ENCODE results near the gene CAST. TPM values are rescaled to one million over a fixed set of nuclear protein-coding genes. Genes with fewer than 3 reads are reported as not detected.
"Not testable (repeated sequence)": the region's sequence is repeated elsewhere in the genome, so short reads cannot be mapped to it uniquely, and the experiment has no call there.

Gene CAST
- total RNA-seq, 2 donors from 2014 or later, result 399 TPM

DNA sequence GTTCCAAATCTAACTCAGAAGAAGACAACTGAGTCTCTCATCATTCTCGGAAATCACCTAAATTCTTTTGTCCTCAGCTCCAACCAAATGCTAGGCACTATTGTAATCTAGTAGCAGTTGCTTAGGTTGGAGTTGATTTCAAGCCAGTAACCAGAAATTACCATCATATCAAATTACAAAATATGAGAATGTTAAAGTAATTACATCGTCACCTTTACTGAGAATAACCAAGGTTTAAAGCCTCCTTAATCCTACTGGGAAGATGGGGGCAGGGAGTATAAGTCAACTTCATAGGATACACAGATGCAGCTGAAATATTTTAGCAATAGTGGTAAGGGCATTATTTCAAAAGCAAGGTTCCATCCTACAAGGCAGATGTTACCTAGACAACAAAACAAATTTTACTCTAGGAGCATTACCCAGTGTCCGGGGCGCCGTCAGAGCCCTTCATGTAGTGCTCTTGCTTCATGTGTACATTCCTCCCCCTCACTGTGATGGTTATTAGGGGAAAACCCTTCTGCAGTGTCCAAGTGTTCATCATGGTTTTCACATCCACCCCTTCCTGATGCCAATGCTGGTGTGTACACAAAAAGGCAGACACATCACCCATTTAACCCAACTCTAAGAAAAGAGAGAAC is 126.1 kb downstream of the CAST start:
- intact Hi-C loops (cut with DNase I, micrococcal nuclease), result no loop called here
- ATAC-seq, result no peak
- DNase-seq, result no peak

DNA sequence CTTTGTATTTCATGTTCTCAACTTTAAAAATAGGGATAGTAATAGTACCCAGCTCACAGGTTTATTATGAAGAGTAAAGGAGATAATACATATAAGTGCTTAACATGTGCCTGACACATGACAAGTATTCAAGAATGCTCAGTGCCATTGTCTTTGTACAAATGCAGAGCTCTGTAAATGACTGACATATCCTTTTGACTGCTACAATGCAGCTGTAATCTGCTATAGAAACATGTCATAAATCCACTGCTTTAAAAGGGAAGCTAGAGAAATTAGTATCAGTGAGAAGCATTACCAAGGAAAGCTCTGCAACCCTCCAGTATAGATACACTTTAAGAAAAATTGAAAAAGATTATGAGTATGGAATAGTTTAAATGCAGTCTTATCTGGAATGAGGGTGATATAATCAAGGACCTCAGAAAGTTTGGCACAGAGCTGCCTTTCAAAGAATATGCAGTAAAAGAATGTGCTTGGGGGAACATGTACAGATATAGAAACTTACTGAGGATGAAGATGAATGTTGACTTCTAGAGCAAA is 127.7 kb downstream of the CAST start:
- ATAC-seq, result peak; percentile 31
- intact Hi-C loops (cut with DNase I, micrococcal nuclease), result no loop called here

DNA sequence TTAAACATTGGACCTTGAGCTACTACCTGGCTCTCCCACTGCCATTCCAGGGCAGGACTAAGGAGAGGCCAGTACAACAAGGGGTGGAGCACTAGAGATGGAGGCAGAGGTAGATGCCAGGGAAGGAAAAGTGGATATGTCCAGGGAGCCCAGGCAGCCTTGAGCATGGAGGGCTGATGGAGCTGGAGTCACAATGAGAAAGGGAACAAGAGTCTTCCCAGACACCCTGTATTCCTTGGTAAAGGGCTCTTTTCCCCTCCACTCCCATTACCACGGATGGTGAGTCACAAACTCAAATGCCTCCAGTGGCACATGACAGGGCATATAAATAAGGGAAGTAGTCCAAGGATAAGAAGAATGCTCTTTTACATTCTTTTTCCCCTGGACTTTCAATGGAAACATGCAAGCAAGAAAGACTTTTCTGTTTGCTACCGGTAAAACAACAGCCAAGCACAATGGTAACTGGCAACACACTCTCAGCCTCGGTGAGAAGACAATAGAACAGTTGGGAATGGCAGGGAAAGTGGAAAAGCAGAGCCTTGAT is 128.9 kb downstream of the CAST start:
- peak; percentile 87 for ATAC-seq
- no peak for DNase-seq

More for the DNA sequence above, 127.7 kb downstream of the CAST start:
- DNase-seq, result no peak

DNA sequence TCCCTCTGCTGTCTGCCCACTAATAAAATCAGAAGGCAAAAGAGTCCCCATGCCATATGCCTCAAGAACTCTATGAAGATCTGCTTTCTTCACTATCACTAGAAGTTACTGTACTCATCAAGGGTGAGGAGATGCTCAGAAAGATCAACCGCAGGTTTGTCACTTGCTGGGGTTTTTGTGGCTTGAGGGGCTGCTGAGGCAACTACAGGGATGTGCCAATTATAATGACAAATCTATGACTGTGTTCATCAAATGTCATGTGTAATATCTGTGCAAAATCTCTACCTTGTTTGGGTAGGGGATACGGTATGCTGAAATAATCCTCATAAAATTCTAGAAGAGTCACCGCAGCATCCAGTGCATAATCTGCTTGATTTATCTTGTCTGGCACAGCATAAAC is 132.6 kb downstream of the CAST start:
- intact Hi-C loops (cut with DNase I, micrococcal nuclease), result no loop called here
- DNase-seq (no peak), ATAC-seq (no peak)

More for the DNA sequence above, 128.9 kb downstream of the CAST start:
- intact Hi-C loops (cut with DNase I, micrococcal nuclease), result no loop called here

DNA sequence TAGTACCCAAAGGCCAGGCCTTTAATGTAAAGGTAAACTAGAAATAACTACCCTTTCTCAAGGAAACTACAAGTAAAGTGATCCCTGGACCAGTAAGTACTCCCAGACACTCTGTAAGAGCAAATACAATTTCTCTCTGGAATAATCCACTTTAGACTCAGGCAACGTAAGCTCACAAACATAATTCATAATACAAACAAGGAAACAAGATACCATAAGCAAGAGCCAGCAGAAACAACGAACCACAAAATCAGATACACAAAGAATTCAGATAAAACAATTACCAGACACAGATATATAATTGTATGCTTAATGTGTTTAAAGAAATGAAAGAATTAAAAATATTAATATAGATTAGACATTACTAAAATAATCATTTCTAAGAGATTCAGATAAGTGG is 133.4 kb downstream of the CAST start:
- ATAC-seq (no peak), DNase-seq (no peak)
- intact Hi-C loops (cut with DNase I, micrococcal nuclease), result no loop called here

DNA sequence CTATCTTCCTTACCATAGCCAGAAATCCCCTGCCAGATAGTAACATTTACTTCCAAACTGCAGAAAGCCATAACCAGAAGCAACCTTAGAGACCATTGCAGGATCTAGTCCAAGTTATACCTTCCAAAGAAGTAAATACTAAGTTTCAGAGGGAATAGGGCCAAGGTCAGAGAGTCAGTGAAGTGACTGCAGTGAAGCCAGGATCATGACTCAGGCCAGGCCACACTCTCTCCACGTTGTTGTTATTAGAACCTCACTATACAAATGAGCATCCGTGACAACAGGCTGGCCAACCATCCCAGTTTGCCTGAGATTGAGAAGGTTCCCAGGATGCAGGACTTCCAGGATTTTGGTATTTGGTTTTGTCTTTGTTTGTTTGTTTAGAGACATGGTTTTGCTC is 134.3 kb downstream of the CAST start:
- intact Hi-C loops (cut with DNase I, micrococcal nuclease), result no loop called here
- DNase-seq (no peak), ATAC-seq (no peak)

DNA sequence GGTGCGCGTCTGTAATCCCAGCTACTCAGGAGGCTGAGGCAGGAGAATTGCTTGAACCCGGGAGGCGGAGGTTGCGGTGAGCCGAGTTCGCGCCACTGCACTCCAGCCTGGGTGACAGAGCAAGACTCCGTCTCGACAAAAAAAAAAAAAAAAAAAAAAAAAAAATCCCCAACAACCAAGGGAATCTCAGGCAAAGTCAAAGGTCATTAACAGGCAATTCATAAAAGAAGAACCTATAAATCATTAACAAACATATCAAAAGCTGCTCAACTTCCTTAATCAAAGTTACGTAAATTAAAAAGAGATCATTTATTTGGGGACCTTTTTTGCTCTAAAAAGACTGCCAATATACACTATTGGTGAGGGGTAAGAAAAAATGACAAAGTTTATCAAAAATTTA is 139.5 kb downstream of the CAST start:
- peak; percentile 39 for ATAC-seq
- intact Hi-C loops (cut with DNase I, micrococcal nuclease); DNase-seq: not testable (repeated sequence)

DNA sequence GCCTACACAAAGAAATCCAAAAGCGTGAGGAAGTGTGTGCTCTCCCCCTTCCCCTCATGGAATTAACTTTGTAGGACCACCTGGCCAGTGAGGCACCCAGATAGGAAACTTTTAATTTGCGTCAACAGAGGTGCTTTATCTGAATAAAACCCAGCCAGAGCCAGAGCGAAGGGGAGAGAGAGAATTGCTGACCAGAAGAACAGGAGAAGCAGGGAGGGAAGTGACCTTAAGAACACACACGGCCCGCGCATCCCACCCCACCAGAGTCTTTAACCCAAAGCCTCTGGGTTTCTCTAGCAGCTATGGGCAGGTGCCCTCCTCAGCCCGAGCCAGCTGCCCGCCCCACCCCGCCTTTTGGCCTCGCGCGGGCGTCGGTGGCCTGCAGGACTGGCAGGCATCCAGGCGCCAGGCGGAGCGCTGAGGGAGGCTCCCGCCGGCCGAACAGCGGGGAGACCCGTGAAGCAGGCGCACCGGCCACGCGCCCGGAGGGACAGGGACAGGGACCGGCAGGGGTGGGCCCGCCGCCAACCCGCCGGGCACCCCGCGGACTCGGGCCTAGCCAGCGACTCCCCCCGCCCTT is 145.0 kb downstream of the CAST start:
- intact Hi-C loops (cut with DNase I, micrococcal nuclease), result no loop called here
- DNase-seq (peak; percentile 80 to 88), ATAC-seq (peak; percentile 77)

DNA sequence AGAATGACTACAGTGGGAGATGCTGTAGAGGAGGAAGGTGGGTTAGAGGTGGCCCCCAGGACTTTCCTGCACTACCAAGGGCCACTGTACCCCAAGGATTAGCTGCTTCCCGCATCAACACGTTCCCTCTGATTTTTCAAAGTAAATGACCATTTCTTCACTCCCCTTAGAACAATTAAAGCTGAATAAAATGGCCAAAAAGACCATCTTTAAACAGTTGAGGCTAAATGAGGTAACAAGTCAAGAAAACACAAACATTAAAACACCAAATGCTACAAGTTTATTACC is 146.3 kb downstream of the CAST start:
- no peak for ATAC-seq
- intact Hi-C loops (cut with DNase I, micrococcal nuclease), result no loop called here
- no peak for DNase-seq

DNA sequence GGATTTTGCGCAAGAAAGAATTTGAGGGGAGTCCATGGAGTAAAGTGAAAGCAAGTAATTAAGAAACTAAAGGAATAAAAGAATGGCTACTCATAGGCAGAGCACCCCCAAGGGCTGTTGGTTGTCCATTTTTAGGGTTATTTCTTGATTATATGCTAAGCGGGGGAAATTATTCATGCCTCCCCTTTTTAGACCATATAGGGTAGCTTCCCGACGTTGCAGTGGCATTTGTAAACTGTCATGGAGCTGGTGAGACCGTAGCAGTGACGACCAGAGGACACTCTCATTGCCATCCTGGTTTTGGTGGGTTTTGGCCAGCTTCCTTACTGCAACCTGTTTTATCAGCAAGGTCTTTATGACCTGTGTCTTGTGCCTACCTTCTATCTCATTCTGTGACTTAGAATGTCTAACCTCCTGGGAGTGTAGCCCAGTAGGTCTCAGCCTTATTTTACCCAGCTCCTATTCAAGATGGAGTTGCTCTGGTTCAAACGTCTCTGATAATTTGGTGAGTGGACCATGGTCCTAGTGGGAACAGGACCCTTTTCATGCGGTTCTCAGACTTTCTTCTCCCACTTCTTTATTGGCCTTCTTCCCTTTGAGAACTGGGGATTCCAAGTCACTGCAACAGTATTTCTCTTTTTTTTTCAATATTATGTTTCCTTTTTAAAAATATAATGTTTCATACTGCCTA is 146.8 kb downstream of the CAST start:
- ATAC-seq, result no peak
- no peak for DNase-seq
- intact Hi-C loops (cut with DNase I, micrococcal nuclease), result no loop called here

DNA sequence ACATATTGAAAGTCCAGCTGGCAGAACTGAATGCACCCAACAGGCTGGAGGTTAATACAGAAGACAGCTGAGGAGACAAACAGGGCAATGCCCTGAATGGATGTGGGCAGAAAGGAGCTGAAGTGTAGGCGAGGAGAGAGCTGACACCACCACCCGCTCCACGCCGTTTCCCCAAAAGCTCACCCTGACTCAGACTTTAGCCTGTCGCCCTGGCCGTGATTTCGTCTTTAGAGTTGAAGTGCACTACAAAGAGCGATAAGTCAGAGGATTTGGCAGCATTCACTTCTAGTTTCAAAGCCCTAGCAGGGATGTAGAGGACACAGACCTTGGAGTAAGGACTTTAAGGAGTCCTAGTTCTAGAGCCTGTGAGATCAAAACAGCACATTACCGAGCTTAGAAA is 147.7 kb downstream of the CAST start:
- DNase-seq (no peak), ATAC-seq (no peak)
- intact Hi-C loops (cut with DNase I, micrococcal nuclease), result no loop called here

DNA sequence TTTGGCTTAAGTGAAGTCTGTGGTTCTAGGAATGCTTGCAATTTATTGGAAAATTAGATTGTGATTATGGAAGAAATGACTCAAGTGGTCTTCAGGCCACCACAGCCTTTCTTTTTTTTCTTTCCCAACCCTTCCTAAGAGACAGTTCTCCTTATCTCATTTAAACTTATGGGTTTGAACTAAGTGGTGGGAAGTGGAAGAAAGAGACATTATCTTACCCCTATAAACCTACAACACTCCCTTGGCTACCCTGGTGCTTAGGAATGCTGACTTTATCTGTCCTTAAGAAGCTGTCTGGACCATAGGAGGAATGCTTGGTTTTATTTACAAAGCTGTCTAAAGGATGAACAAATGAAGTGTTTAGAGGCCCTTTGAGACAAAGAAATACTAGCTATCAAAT is 150.7 kb downstream of the CAST start:
- ATAC-seq, result no peak
- intact Hi-C loops (cut with DNase I, micrococcal nuclease), result no loop called here
- DNase-seq, result no peak

DNA sequence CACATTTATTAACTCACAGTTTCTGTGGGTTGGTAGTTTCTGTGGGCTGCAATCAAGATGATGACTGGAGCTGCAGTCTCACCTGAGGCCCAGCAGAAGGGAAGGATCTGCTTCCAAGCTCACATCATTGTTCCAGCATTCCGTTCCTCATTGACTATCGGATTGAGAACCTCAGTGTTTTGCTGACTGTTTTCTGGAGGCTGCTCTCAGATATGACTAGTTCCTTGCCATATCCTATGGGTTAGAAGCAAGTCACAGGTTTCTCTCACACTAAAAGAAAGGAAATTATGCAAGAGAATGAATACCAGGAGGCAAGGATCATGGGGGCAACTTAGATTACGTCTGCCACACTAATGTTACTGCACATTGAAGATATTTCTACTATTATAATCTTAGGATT is 151.9 kb downstream of the CAST start:
- intact Hi-C loops (cut with DNase I, micrococcal nuclease), result no loop called here
- no peak for ATAC-seq
- no peak for DNase-seq

DNA sequence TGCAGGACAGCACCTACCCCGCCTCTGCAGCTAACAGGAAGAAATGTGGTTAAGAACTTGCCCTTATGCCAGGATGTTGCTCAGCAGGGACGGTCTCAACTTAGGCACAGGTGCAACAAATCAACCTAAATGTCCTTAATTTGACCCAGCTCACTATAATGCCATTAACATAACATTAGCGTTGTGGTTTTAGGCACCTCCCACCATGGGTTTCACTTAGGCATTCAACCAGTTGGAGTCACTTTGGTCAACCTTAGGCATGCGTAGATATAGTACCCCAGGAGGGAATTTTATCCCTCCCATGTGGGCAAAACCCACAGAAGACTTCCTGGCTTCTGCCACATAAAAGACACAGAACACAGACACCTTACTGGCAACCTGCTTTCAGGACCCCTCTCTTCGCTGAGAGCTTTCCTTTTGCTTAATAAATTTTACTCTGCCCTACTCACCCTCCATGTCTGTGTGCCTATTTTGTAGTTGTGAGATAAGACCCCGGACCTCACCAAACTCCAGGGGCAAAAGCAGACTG is 154.3 kb downstream of the CAST start:
- ATAC-seq, result peak; percentile 24
- DNase-seq, result no peak
- intact Hi-C loops (cut with DNase I, micrococcal nuclease), result no loop called here

DNA sequence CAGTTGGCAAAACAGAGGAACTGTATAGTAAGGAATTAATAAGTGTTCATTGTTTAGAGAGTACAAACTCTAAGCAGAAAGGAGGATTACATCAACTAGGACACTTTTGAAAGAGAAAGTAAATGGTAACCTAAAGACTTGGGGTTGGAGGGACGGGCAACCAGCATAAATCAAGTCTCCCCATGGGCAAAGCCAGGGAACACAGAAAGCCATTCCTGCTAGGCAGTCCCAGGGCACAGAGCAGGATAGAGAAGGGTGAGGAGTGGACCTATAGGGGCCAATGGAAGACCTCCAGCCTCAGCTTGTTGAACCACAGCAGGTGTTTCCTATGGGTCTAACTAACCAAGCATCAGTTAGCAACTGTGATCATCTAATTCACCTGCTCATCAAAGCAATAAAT is 154.8 kb downstream of the CAST start:
- intact Hi-C loops (cut with DNase I, micrococcal nuclease), result no loop called here
- DNase-seq, result no peak
- ATAC-seq, result no peak

DNA sequence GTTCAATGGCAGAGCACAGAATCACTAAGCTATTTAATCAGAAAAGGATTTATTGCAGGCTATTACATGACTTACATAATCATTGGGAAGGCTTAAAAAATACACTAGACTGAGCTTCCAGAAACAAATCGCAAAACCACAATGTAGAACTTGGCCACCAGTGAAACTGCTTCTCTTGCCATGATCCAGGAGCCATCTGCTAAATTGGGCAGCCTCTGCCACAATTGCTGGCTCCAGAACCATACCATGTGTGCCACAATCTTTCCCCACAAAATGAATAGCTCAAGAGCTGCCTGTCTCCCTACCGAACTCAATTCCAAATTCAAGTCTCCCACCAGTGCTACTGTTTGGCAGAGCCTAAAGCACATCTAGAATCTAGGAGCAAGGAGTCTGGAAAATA is 155.3 kb downstream of the CAST start:
- ATAC-seq (no peak), DNase-seq (no peak)
- intact Hi-C loops (cut with DNase I, micrococcal nuclease), result no loop called here

DNA sequence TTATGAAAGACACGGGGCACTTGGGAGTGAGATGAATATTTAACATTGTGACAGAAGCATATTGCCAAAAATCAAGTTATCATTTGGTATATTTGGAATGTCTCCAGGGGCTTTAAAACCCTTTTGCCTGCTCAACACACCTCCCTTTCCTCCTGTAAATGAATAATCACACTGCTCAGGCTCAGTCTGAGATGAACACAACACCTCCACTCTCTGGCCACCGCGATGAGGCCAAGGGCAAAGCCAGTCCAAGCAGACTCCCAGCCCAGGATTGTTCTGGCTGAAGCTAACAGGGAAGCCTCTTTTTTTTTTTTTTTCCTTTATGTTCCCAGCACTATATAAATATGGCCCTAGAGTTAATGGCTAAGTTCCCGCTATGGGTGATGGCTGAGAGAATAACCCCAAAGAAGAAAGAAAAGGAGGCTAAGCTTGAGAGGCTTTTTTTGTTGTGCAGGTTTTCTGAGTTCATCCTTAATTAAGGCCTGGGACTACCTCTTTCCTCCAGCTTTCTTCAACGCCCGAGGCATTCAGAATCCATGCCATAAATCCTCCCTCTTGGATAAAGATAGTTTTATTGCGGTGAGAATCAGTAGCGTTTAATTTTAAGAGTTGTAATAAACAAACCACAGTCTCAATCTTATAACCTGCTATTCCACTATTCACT is 156.1 kb downstream of the CAST start:
- no peak for DNase-seq
- peak; percentile 35 for ATAC-seq
- intact Hi-C loops (cut with DNase I, micrococcal nuclease), result no loop called here

DNA sequence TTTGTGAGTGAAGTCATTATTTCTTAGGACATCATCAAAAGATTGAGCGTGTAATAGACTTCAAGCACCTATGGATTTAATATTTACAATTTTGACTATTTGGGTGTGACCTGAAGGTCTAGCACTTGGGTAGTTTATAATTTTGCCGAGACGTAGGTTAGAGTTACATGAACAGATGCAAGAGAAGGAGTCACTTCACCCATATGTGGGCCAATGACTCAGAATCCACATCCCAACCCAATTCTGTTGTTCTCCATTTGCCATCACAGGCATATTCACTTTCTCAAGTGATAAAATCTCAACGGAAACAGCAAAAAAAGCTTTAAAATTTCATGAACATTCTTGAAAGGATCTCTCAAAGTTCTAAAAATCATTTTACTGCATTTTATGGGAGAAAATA is 157.6 kb downstream of the CAST start:
- ATAC-seq, result no peak
- intact Hi-C loops (cut with DNase I, micrococcal nuclease), result no loop called here
- DNase-seq, result no peak

DNA sequence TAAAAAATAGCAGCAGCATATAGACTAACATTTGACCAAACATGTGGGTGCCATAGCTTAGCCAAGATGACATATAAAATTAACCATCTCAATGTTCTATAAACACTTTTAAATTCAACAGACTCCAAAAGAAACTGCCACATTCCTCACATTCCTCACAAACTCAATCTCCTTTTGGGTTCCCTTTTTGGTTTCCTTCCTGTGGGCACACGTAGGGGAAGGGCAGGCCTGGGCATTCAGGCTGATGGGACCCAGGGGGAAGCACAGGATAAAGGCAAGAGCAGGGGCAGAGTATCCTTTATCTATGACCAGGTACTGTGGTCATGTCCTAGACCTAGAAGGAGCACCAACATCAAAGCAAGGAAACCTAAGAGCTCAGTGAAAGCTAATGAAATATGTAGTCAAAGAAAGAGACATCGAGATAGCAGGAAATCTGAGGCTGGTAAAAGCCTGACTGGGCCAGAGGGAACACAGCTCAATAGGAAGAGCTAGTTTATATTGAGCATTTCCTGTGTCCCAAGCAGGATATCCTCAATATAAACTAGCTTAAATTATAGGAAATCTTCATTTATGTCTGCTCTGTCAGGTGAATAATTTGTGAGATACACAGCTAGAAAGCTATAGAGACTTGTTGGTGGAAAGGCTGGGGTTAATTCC is 159.2 kb downstream of the CAST start:
- DNase-seq (no peak), ATAC-seq (no peak)
- intact Hi-C loops (cut with DNase I, micrococcal nuclease), result no loop called here
